T-helper 9 cell (primary cell): Measurements from ENCODE around the gene COQ8A.

Source experiments
- DNase-seq: peaks from one replicate; pipeline ENCODE4 v3.0.0-alpha.2; 2020

Gene COQ8A

DNA sequence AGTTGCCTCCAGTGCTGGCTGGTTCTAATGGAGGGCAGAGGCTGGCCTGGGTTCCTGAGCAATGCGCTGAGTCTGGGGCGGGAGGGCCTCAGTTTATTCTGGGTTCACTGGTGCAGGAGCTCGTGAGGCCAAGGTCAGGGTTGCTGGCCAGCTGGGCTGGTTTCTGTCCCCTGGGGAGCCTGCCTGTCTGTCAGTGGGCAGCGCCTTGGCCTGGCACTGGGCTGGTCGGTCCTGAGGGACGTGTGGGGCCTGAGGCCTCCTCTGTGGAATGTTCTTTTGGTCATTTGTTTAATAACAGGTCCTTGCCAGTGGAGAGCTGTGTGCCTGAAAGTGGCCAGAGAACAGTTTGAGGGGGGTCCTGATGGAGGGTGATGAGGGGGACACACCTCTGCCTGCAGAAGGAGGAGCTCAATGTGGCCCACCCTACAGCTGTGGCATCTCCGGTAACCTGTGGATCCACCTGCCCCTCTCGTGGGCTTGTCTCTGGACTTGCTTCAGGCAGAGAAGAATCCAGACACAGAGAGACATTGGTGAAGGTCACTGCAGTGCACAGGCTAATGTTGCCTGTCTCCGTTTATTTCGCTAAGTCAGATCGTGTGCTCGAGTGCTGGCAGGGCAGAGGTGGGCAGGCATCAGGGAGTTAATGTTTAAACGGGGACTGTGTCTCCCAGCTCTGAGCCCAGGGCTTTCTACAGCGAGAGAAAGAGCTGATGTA, 34.6 kb downstream of the COQ8A start:
- DNase-seq = no peak

DNA sequence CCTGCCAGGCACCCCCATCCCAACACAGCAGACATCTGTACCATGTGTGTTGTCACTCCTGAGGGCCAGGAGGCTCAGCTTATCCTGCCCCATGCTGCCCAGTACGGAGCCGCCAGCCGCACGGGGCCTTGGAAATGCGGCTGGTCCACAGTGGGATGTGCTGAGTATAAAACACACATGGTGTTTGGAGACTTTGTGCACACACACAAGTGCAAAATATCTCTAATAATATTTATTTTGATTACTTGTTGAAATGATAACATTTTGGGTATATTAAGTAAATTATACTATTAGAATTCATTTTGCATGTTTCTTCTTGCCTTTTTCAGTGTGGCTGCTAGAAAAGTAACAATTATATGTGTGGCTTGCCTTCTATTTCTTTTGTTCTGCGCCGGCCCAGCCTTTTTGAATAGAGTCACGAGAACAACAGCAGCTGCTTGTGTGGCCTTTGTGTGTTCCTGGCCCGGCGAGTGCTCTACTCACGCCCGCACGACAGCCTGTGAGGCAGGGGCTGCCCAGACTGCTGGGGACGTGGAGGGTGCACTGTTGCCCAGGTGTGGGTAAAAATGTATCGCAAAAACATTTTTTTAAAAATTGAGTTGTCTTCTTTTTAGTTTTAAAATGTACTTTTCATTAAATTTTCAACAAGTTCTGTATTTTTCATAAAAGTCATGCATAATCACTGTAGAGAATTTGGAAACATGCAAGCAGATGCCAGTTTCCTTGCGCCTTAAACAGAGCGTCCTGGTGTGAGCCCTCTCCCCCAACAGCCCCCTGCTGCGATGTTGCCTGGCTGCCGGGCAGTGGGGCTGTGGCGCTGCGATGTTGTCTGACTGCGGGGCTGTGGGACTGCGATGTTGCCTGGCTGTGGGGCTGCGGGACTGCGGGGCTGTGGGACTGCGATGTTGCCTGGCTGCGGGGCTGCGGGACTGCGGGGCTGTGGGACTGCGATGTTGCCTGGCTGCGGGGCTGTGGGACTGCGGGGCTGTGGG, 35.5 kb downstream of the COQ8A start:
- DNase-seq = no peak

DNA sequence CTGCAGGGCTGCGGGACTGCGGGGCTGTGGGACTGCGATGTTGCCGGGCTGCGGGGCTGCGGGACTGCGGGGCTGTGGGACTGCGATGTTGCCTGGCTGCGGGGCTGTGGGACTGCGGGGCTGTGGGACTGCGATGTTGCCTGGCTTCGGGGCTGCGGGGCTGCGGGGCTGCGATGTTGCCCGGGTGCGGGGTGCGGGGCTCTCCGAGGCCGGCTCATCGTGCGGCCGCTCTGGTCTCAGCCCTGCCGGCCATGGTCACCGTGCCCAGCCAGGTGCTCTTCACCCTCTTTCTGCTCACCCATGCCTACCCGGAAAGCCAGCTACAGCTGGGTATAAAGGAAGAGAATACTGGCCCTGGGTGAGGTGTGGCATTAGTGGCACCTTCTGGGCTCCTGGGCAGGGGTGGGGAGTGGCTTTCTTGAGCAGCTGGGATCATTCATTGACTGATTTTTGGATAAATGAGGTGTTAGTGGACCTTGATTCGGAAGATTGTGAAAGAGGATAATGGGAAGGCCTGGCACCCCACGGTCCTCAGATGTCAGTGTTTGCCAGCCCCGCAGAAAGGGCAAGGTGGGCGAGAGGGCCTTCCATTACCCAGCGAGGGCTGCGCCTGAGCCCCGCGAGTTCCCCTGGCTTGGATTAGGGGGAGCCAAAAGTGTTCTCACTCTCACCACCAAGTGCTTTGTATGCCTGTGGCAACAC, 36.3 kb downstream of the COQ8A start:
- DNase-seq = no peak

DNA sequence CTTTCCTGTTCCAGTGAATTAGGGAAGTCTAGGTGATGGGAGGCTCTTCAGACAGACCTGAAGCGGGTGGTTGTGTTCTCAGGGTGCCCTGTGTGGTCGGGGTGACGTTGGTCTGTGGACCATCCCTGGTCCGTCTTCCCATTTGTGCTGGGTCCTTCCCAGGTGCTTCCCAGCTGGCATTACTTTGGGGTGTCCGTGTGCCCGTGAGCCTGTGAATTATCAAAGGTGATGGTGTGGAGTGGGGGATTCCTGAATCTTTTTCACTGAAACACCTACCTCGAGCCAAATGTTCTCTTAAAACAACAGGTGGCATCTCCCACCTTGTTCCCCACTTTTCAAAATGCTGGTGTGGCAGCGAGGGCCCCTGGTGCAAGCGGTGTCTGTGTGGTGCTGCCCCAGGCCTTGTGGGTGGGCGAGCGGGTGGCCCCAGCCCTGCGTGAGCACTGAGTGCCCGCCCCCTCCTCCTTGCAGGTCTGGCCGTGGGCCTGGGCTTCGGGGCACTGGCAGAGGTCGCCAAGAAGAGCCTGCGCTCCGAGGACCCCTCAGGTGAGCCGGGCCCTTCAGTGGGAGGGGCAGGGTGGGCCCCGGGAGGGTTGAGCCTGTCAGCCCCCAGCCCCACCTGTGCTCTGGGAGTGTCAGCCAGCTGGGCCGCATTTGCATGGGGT, 37.0 kb downstream of the COQ8A start:
- no peak for DNase-seq

DNA sequence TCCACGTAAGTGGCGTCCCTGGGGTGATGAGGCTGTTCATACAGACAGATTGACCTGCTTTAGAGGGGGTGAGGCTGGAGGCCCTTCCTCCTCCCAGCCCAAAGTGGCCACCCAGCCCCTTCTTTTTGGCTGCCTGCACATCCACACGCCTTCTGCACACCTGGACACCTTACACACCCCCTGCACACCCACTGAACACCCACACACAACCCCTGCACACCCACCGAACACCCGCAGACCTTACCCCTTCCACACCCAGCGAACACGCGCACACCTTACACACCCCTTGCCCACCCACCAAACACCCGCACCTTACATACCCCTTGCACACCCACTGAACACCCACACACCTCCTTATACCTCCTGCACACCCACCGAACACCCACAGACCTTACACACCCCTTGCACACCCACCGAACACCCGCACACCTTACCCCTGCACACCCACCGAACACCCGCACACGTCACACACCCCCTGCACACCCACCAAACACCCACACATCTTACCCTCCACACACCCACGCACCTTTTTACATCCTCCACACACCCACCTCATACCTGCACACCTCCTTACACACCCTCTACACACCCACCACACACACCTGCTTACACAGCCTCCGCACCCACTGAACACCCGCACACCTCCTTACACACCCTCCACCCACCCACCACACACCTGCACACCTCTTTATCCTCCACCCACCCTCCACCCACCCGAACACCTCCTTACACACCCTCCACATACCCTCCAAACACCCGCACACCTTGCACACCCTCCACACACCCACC, 37.7 kb downstream of the COQ8A start:
- no peak for DNase-seq

DNA sequence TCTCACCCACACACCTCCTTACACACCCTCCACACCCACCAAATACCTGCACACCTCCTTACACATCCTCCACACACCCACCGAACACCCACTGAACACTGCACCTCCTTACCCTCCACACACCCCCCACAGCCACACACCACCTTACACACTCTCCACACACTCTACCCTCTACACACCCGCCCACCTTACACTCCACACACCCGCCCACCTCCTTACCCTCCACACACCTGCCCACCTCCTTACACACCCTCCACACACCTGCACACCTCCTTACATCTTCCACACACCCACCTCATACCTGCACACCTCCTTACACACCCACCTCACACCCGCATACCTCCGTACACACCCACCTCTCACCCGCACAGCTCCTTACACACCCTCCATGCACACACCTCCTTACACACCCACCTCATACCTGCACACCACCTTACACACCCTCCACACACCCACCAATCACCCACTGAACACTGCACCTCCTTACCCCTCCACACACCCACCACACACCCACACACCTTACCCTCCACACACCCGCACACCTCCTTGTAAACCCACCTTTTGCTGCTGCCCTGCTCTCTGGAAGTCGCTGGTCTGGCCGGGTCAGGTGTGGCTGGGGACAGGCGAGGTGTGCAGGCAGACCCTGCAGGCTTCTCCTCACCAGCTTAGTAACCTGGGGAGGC, 38.5 kb downstream of the COQ8A start:
- DNase-seq = no peak

DNA sequence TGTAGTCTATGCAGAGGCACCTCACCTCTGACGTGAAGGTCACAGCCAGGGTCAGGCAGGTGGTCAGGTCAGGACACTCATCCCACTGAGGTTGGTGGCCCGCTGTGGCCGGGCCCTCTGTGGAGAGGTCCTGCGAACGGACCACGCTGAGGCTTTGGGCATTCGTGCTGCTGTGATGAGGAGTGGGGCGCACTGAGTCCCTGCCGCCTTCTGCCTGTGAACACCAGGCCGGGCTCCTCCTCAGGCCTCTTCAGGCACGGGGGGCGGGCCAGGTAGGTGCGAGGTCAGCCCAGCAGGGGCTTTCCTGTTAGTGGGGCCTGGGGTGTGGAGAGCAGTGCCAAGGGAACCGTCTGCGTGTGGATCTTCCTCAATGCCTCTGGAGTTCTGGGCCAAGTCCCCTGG, 39.0 kb downstream of the COQ8A start:
- no peak for DNase-seq

DNA sequence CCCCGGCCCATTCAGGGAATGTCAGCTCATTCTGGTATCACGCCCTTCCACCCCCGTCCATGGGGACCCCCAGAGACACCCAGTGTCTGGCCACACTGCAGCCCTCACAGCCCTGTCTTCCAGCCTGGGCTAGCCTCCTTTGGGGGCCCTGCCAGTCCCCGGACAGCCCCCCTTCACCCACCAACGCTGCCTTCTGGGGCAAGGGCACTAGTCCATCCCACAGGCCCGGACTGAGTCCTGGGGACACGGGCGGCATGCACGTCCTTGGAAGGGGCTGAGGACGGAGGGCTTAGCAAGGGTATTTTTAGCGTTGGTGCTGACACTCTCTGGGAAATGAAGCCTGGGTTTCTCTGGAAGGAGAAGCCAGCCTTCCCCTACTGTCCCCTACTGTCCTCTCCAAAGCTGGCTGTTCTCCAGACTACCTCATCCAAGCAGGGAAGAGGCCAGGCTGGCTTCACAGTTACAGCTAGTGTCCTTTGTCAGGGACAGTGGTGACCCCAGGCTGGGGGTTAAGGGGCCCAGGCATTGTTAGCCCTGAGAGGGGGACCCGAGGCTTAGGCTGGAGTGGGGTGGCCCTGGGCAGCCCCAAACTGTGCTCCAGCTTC, 39.5 kb downstream of the COQ8A start:
- no peak for DNase-seq

DNA sequence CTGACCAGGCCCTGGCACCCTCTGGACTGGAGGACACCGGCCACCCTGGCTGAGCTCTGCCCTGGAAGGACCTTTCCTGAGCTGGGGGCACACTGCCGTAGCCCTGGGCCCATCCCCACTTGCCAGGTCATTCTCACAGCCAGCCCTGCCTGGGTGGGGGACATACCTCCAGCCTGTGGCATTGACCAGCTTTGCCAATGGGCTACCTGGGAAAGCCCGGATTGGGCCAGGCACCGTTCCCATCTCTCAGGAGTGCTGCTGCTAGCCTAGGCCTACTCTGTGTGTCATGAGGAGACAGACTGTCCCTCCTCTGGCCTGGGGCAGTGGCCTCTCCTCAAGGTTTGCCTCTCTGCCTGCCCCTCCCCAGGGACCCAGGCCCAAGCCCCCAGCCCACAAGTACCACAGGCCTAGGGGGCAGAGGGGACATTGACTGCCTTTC, 40.0 kb downstream of the COQ8A start:
- DNase-seq = no peak

DNA sequence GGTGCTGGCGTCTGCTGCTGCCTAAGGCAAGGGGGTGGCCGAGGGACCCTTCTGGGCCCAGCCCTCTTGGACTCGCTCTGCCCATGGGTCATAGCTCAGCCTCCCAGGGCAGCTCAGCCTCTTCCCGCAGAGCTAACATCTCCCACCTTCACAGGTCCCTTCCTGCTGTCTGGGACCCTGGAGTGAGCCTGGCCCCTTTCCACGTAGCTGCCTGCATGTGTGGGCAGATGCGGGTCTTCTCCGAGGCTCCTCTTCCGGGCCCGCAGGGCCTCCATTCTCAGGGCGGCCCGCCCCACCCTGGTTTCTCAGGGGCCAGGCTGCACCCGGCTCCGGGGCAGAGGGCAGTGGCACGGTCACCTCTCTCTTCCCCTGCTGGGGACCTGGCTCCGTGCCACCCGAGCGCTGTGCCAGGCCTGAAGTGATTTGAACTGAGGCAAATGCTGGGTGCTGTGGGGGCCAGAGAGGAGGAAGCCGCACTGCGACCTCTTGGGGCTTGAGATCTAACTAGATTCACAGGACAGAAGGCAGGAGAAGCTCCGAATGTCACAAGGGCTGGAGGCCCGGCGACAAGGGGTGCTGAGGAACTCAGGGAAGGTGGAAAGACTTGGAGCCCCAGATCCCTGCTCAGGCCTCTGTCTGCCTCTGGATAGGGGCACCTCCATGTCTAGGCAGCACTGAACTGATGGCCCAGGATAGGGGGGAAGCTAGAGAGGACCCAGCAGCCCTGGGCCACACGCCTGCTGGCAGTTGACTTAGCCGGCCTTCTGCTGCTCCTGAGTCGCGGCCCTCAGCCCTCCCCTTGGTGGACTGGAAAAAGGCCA, 40.7 kb downstream of the COQ8A start:
- no peak for DNase-seq

DNA sequence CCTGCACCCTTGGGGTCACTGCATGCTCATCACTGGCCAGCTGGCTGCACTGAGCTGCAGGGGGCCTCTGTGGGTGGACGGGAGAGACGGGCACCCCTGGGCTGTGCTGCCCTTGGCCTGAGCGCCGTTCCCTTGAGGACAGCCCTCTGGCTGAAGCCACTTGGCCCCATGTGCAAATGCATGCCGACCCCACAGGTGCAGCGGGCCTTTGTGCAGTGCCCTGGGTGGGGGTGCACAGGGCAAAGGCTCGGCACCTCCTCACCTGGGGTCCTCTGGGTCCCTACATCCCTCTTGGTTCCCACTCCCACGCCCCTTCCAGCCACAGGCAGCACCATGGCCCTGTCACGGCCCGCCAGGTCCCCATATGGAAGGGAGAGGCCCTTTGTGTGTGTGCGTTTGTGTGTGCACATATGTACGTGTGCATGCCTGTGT, 41.3 kb downstream of the COQ8A start:
- no peak for DNase-seq

DNA sequence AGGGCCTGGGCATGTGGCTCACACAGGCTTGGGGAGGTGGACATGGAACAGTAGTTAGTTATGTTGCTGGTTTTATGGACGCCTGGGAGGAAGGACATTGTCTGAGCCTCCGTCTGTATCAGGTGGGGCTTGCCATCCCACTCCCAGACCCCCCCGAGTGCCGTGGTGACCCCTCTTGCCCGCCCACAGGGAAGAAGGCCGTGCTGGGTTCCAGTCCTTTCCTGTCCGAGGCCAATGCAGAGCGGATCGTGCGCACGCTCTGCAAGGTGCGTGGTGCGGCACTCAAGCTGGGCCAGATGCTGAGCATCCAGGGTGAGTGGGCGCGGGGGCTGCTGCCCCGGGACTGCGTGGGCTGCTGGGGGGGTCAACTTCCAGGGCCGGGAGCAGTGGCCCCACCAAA, 41.7 kb downstream of the COQ8A start:
- no peak for DNase-seq

DNA sequence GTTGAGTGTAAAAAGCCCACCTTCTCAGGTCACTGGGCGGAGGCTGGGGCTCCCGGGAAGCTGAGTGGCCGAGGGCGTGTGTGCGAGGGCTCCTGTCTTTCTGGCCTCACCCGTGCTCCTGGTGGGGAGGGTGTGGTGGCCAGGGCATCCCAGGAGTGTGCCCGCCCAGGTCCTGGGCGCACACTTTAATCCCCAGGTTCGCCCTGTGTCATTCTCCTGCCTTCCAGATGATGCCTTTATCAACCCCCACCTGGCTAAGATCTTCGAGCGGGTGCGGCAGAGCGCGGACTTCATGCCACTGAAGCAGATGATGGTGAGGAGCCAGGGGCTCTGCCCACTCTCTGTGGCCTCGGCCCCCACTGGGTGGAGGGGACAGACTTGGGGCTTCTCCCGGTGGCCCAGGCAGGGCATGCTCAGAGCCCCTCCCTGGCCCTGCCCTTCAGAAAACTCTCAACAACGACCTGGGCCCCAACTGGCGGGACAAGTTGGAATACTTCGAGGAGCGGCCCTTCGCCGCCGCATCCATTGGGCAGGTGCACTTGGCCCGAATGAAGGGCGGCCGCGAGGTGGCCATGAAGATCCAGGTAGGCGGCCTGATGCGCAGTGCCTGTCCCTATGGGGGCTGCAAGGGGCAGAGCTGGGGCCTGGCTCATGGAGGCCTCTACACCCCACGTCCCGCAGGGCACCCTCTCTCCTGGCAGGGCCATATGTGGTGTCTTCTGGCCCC, 42.5 kb downstream of the COQ8A start:
- no peak for DNase-seq

DNA sequence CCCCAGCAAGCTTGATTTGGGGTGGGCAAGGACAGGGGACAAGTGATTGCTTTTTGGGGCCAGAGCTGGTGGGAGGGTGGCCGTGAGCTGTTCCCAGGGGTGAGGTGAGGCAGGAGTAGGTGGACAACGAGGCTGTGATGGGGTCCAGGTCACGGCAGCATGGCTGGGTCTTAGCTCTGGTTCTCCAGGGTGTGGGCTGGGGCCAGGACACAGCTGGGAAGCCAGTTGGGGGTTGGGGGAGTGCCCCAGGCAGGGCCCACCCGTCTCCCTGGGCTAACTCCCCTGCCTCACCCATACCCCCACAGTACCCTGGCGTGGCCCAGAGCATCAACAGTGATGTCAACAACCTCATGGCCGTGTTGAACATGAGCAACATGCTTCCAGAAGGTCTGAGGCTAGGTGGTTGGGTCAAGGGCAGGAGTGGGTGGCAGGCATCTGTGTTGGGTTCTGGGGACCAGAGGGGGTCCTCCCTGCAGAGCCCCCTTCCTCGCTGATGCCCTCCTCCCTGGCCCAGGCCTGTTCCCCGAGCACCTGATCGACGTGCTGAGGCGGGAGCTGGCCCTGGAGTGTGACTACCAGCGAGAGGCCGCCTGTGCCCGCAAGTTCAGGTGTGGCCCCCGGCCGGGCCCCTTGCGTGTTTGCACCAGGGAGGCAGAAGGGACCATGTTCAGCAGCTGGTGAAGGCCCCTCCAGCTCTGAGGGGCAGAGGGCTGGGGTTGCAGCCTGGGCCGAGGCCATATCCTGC, 43.3 kb downstream of the COQ8A start:
- no peak for DNase-seq

DNA sequence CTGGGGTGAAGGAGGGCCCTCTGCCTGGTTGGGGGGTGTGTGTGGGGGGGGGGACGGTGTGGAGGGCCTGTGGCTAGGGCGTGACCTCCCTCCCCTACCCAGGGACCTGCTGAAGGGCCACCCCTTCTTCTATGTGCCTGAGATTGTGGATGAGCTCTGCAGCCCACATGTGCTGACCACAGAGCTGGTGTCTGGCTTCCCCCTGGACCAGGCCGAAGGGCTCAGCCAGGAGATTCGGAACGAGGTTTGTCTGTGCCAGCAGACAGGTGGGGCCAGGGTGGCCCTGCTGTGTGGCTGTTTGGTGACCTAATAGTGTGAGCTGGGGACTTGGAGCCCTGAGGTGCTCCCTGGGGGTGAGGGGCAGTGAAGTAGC, 43.9 kb downstream of the COQ8A start:
- no peak for DNase-seq

DNA sequence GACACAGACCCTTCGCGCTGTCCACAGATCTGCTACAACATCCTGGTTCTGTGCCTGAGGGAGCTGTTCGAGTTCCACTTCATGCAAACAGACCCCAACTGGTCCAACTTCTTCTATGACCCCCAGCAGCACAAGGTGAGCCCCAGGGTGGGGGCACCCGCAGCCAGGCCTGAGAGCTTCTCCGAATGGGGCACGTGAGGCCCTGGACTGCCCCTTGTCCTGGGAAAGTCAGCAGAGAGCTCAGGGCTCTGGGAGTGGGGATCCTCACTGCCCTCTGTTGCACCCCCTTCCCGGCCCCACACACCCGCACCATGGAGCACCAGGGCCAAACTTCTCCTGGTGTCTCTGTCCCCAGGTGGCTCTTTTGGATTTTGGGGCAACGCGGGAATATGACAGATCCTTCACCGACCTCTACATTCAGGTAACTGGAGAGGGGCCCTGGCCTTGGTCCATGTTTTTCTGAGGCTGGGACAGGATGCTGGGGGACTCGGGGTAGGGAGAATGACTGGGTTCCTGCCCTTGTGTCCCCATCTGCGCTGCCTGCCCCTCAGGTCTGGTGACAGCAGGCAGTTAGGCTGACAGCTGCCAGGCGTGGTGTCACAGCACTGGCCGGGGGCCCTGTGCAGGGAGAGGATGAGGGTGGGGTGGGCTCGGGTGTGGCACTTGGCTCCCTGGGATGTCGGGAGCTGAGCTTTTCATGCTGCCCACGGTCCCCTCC, 44.6 kb downstream of the COQ8A start:
- no peak for DNase-seq

DNA sequence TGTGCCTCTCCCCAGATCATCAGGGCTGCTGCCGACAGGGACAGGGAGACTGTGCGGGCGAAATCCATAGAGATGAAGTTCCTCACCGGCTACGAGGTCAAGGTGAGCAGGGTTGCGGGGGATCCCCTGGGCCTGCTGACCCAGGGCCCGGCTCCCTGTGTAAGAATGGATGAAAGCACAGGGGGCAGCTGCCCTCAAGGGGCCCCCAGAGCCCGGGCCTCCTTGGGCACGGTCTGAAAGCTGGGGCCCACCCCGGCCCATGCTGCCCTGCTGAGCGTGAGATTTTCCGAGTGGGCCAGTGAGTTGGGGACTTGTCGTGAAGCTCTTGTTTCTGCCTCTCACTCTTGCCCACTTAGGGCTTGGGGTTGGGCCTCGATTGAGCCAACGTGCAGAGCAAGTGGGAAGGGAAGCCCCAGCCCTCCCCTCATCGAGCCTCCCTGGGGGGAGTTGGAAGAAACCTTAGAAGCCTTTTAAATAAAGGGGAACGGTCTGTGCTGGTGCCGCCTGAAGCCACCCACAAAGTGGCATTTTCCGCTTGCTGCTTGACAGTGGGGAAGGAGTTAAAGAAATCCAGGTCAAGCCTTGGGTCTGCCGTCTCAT, 45.2 kb downstream of the COQ8A start:
- no peak for DNase-seq
